ENCODE measurements around the gene HLA-F.
A peak's percentile ranks its signal among the peaks of the same experiment; 100 is the strongest.

HLA-F gene

GRCh38 chr6:29744621-29745020 is 21.4 kb downstream of the HLA-F start:
- Histone ChIP-seq H3K27ac (ENCODE audit: low read depth, low read length) (no peak overlapping the region), H3K4me1 (ENCODE audit: control insufficient read depth, insufficient read depth, low read length, unreplicated experiment) (no peaks in the 10 kb centered on the region), H3K79me2 (ENCODE audit: control insufficient read depth, insufficient read depth, low read length, unreplicated experiment) (no peaks in the 10 kb centered on the region), H2AFZ (ENCODE audit: low read length, unreplicated experiment) (no peak overlapping the region), H3K36me3 (ENCODE audit: insufficient read depth, low read length) (no peaks in the 10 kb centered on the region), H3K4me3 (ENCODE audit: low read depth, low read length) (no peak overlapping the region), H3K27me3 (ENCODE audit: insufficient read depth, low read length) (no peaks in the 10 kb centered on the region)

GRCh38 chr6:29745386-29745785 is 22.2 kb downstream of the HLA-F start:
- Histone ChIP-seq H3K27ac (ENCODE audit: low read depth, low read length) (no peak overlapping the region), H3K27me3 (ENCODE audit: insufficient read depth, low read length) (no peaks in the 10 kb centered on the region), H2AFZ (ENCODE audit: low read length, unreplicated experiment) (no peak overlapping the region), H3K79me2 (ENCODE audit: control insufficient read depth, insufficient read depth, low read length, unreplicated experiment) (no peaks in the 10 kb centered on the region), H3K4me1 (ENCODE audit: control insufficient read depth, insufficient read depth, low read length, unreplicated experiment) (no peaks in the 10 kb centered on the region), H3K36me3 (ENCODE audit: insufficient read depth, low read length) (no peaks in the 10 kb centered on the region), H3K4me3 (ENCODE audit: low read depth, low read length) (no peak overlapping the region)

GRCh38 chr6:29745855-29746449 is 22.7 kb downstream of the HLA-F start:
- Histone ChIP-seq H3K27me3 (ENCODE audit: insufficient read depth, low read length) (no peaks in the 10 kb centered on the region), H3K4me3 (ENCODE audit: low read depth, low read length) (no peak overlapping the region), H3K4me1 (ENCODE audit: control insufficient read depth, insufficient read depth, low read length, unreplicated experiment) (no peaks in the 10 kb centered on the region), H3K27ac (ENCODE audit: low read depth, low read length) (no peak overlapping the region), H3K79me2 (ENCODE audit: control insufficient read depth, insufficient read depth, low read length, unreplicated experiment) (no peaks in the 10 kb centered on the region), H2AFZ (ENCODE audit: low read length, unreplicated experiment) (no peak overlapping the region), H3K36me3 (ENCODE audit: insufficient read depth, low read length) (no peaks in the 10 kb centered on the region)

- Histone ChIP-seq H3K27ac (ENCODE audit: low read depth, low read length) (no peak overlapping the region), H2AFZ (ENCODE audit: low read length, unreplicated experiment) (no peak overlapping the region), H3K27me3 (ENCODE audit: insufficient read depth, low read length) (no peaks in the 10 kb centered on the region), H3K79me2 (ENCODE audit: control insufficient read depth, insufficient read depth, low read length, unreplicated experiment) (peaks cover 3% of the 10 kb centered on the region), H3K36me3 (ENCODE audit: insufficient read depth, low read length) (no peaks in the 10 kb centered on the region), H3K4me3 (ENCODE audit: low read depth, low read length) (no peak overlapping the region), H3K4me1 (ENCODE audit: control insufficient read depth, insufficient read depth, low read length, unreplicated experiment) (peaks cover 2% of the 10 kb centered on the region)
Measured at GRCh38 chr6:29746846-29747687, 23.8 kb downstream of the HLA-F start.

GRCh38 chr6:29747688-29748250 is 24.5 kb downstream of the HLA-F start:
- peak overlapping the region; percentile 81 for H3K4me3 ChIP-seq (ENCODE audit: low read depth, low read length)
- H2AFZ ChIP-seq (ENCODE audit: low read length, unreplicated experiment): no peak overlapping the region

GRCh38 chr6:29748391-29749307 is 25.4 kb downstream of the HLA-F start:
- Histone ChIP-seq H3K36me3 (ENCODE audit: insufficient read depth, low read length) (no peaks in the 10 kb centered on the region), H3K4me1 (ENCODE audit: control insufficient read depth, insufficient read depth, low read length, unreplicated experiment) (peaks cover 4% of the 10 kb centered on the region), H2AFZ (ENCODE audit: low read length, unreplicated experiment) (peak overlapping the region; percentile 80), H3K27me3 (ENCODE audit: insufficient read depth, low read length) (no peaks in the 10 kb centered on the region), H3K27ac (ENCODE audit: low read depth, low read length) (no peak overlapping the region), H3K79me2 (ENCODE audit: control insufficient read depth, insufficient read depth, low read length, unreplicated experiment) (peaks cover 3% of the 10 kb centered on the region), H3K4me3 (ENCODE audit: low read depth, low read length) (peak overlapping the region; percentile 81)

More at GRCh38 chr6:29747688-29748250, 24.5 kb downstream of the HLA-F start:
- H3K4me1 ChIP-seq (ENCODE audit: control insufficient read depth, insufficient read depth, low read length, unreplicated experiment): peaks cover 2% of the 10 kb centered on the region
- peaks cover 3% of the 10 kb centered on the region for H3K79me2 ChIP-seq (ENCODE audit: control insufficient read depth, insufficient read depth, low read length, unreplicated experiment)
- H3K27ac ChIP-seq (ENCODE audit: low read depth, low read length): no peak overlapping the region
- H3K36me3 ChIP-seq (ENCODE audit: insufficient read depth, low read length): no peaks in the 10 kb centered on the region
- no peaks in the 10 kb centered on the region for H3K27me3 ChIP-seq (ENCODE audit: insufficient read depth, low read length)

- H2AFZ ChIP-seq (ENCODE audit: low read length, unreplicated experiment): no peak overlapping the region
- H3K79me2 ChIP-seq (ENCODE audit: control insufficient read depth, insufficient read depth, low read length, unreplicated experiment): peaks cover 3% of the 10 kb centered on the region
- no peaks in the 10 kb centered on the region for H3K27me3 ChIP-seq (ENCODE audit: insufficient read depth, low read length)
- H3K4me1 ChIP-seq (ENCODE audit: control insufficient read depth, insufficient read depth, low read length, unreplicated experiment): peaks cover 6% of the 10 kb centered on the region
- no peaks in the 10 kb centered on the region for H3K36me3 ChIP-seq (ENCODE audit: insufficient read depth, low read length)
- H3K27ac ChIP-seq (ENCODE audit: low read depth, low read length): no peak overlapping the region
- peak overlapping the region; percentile 81 for H3K4me3 ChIP-seq (ENCODE audit: low read depth, low read length)
Measured at GRCh38 chr6:29749308-29749662, 26.1 kb downstream of the HLA-F start.

GRCh38 chr6:29749668-29750067 is 26.4 kb downstream of the HLA-F start:
- no peaks in the 10 kb centered on the region for H3K27me3 ChIP-seq (ENCODE audit: insufficient read depth, low read length)
- H3K4me3 ChIP-seq (ENCODE audit: low read depth, low read length): peak overlapping the region; percentile 81
- no peaks in the 10 kb centered on the region for H3K36me3 ChIP-seq (ENCODE audit: insufficient read depth, low read length)
- peaks cover 3% of the 10 kb centered on the region for H3K79me2 ChIP-seq (ENCODE audit: control insufficient read depth, insufficient read depth, low read length, unreplicated experiment)
- H3K4me1 ChIP-seq (ENCODE audit: control insufficient read depth, insufficient read depth, low read length, unreplicated experiment): peaks cover 6% of the 10 kb centered on the region
- no peak overlapping the region for H3K27ac ChIP-seq (ENCODE audit: low read depth, low read length)
- H2AFZ ChIP-seq (ENCODE audit: low read length, unreplicated experiment): no peak overlapping the region

GRCh38 chr6:29750709-29751108 is 27.5 kb downstream of the HLA-F start:
- Histone ChIP-seq H3K4me3 (ENCODE audit: low read depth, low read length) (no peak overlapping the region), H2AFZ (ENCODE audit: low read length, unreplicated experiment) (no peak overlapping the region), H3K79me2 (ENCODE audit: control insufficient read depth, insufficient read depth, low read length, unreplicated experiment) (peaks cover 3% of the 10 kb centered on the region), H3K4me1 (ENCODE audit: control insufficient read depth, insufficient read depth, low read length, unreplicated experiment) (peaks cover 6% of the 10 kb centered on the region), H3K36me3 (ENCODE audit: insufficient read depth, low read length) (no peaks in the 10 kb centered on the region), H3K27ac (ENCODE audit: low read depth, low read length) (no peak overlapping the region), H3K27me3 (ENCODE audit: insufficient read depth, low read length) (no peaks in the 10 kb centered on the region)

GRCh38 chr6:29751480-29751879 is 28.2 kb downstream of the HLA-F start:
- H3K27me3 ChIP-seq (ENCODE audit: insufficient read depth, low read length): peaks cover 1% of the 10 kb centered on the region; the same call in 1 of the 2 replicates
- peak overlapping the region; percentile 85 for H3K4me3 ChIP-seq (ENCODE audit: low read depth, low read length)
- H3K36me3 ChIP-seq (ENCODE audit: insufficient read depth, low read length): no peaks in the 10 kb centered on the region
- H3K27ac ChIP-seq (ENCODE audit: low read depth, low read length): no peak overlapping the region
- peaks cover 3% of the 10 kb centered on the region for H3K79me2 ChIP-seq (ENCODE audit: control insufficient read depth, insufficient read depth, low read length, unreplicated experiment)
- no peak overlapping the region for H2AFZ ChIP-seq (ENCODE audit: low read length, unreplicated experiment)
- peaks cover 6% of the 10 kb centered on the region for H3K4me1 ChIP-seq (ENCODE audit: control insufficient read depth, insufficient read depth, low read length, unreplicated experiment)
